ENCODE measurements around the gene EVC2. TPM values are rescaled to one million over a fixed set of nuclear protein-coding genes. Genes with fewer than 3 reads are reported as not detected.

The EVC2 gene
- total RNA-seq, 3 donors from 2014 or later (not counting 1 experiment from before 2014, with no cell fraction given) = 0.20 to 2.6 (median 1.5) TPM

DNA sequence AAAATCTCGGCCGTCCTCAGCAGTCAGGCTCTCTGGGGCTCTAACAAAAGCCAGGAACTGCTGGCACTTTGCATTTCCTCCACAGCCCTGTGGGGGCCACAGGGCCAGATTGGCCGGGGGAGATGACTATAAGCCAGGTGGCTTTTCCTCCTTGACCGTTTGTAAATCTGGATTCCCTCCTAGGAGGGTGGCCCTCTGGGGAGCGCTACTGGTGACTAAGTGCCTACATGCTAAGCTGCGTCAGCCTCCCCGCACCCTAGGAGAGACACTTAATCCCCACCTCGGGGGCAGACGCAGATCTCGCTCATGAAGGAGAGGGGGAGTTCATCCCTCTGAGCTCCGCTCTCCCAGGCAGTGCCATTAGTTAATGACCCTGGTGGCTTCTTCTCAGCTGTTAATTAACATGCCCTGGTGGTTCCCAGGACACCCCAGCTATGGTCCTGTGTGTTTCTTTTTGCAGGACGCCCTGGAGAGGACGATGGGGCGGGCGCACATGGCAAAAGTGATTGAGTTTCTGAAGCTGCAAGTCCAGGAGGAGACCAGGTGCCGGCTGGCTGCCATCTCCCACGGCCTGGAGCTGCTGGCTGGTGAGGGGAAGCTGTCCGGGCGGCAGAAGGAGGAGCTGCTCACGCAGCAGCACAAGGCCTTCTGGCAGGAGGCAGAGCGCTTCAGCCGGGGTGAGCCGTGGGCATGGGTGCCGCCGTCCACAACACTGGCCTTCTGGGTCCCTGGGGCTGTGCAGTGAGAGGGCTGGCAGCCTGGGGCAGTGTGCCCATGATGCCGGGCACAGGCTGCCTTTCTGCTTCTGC, 44.2 kb upstream of the EVC2 start:
- ATAC-seq (no peak), DNase-seq (no peak)
- no peak overlapping the region for H3K4me3 Mint-ChIP-seq
- no peak overlapping the region for H3K27ac Mint-ChIP-seq
- no peaks in the 10 kb centered on the region for H3K9me3 Mint-ChIP-seq
- TF ChIP-seq, protein P1, sequence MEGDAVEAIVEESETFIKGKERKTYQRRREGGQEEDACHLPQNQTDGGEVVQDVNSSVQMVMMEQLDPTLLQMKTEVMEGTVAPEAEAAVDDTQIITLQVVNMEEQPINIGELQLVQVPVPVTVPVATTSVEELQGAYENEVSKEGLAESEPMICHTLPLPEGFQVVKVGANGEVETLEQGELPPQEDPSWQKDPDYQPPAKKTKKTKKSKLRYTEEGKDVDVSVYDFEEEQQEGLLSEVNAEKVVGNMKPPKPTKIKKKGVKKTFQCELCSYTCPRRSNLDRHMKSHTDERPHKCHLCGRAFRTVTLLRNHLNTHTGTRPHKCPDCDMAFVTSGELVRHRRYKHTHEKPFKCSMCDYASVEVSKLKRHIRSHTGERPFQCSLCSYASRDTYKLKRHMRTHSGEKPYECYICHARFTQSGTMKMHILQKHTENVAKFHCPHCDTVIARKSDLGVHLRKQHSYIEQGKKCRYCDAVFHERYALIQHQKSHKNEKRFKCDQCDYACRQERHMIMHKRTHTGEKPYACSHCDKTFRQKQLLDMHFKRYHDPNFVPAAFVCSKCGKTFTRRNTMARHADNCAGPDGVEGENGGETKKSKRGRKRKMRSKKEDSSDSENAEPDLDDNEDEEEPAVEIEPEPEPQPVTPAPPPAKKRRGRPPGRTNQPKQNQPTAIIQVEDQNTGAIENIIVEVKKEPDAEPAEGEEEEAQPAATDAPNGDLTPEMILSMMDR (IDR thresholded peaks at IDR 0.05) = no peak
- Histone ChIP-seq H3K4me3 (ENCODE audit: low read length) (no peak overlapping the region), H3K27me3 (ENCODE audit: control insufficient read depth, insufficient read depth, low read length) (no peaks in the 10 kb centered on the region), H3K27ac (ENCODE audit: low read length) (no peak overlapping the region), H3K4me1 (ENCODE audit: control insufficient read depth, insufficient read depth, low read length) (no peaks in the 10 kb centered on the region), H3K36me3 (ENCODE audit: control insufficient read depth, insufficient read depth, low read length) (no peaks in the 10 kb centered on the region), H3K9me3 (ENCODE audit: control insufficient read depth, insufficient read depth, low read length) (no peaks in the 10 kb centered on the region)
- WGBS (ENCODE audit: insufficient coverage) = 91% methylated on average over 26 of the region's 26 CpGs
- no peaks in the 10 kb centered on the region for H3K27me3 Mint-ChIP-seq (ENCODE audit: low read depth in 2 of 2)
- H3K4me1 Mint-ChIP-seq = no peaks in the 10 kb centered on the region
- H3K36me3 Mint-ChIP-seq = no peaks in the 10 kb centered on the region
- intact Hi-C loops (cut with micrococcal nuclease) = no loop called here

GRCh38 chr4:5751666-5752375, 43.5 kb upstream of the EVC2 start:
- Mint-ChIP-seq H3K4me3 (no peak overlapping the region), H3K27me3 (ENCODE audit: low read depth in 2 of 2) (no peaks in the 10 kb centered on the region), H3K36me3 (no peaks in the 10 kb centered on the region), H3K4me1 (no peaks in the 10 kb centered on the region), H3K9me3 (no peaks in the 10 kb centered on the region), H3K27ac (no peak overlapping the region)
- 87% methylated on average over 8 of the region's 14 CpGs for WGBS (ENCODE audit: insufficient coverage)
- H3K4me1 ChIP-seq (ENCODE audit: control insufficient read depth, insufficient read depth, low read length) = no peaks in the 10 kb centered on the region
- DNase-seq (no peak), ATAC-seq (no peak)
- H3K27ac ChIP-seq (ENCODE audit: low read length) = no peak overlapping the region
- TF ChIP-seq, protein P1 (IDR thresholded peaks at IDR 0.05) = no peak
- no peaks in the 10 kb centered on the region for H3K36me3 ChIP-seq (ENCODE audit: control insufficient read depth, insufficient read depth, low read length)
- H3K9me3 ChIP-seq (ENCODE audit: control insufficient read depth, insufficient read depth, low read length) = no peaks in the 10 kb centered on the region
- intact Hi-C loops (cut with micrococcal nuclease) = no loop called here
- H3K27me3 ChIP-seq (ENCODE audit: control insufficient read depth, insufficient read depth, low read length) = no peaks in the 10 kb centered on the region
- H3K4me3 ChIP-seq (ENCODE audit: low read length) = no peak overlapping the region

GRCh38 chr4:5750946-5751665, 42.7 kb upstream of the EVC2 start:
- no peaks in the 10 kb centered on the region for H3K36me3 ChIP-seq (ENCODE audit: control insufficient read depth, insufficient read depth, low read length)
- Mint-ChIP-seq H3K36me3 (no peaks in the 10 kb centered on the region), H3K9me3 (no peaks in the 10 kb centered on the region), H3K4me1 (no peaks in the 10 kb centered on the region), H3K27ac (no peak overlapping the region), H3K27me3 (ENCODE audit: low read depth in 2 of 2) (peaks cover 0 to 2% of the 10 kb centered on the region in 2 donors), H3K4me3 (no peak overlapping the region)
- no peak for DNase-seq
- no peaks in the 10 kb centered on the region for H3K27me3 ChIP-seq (ENCODE audit: control insufficient read depth, insufficient read depth, low read length)
- no peak overlapping the region for H3K27ac ChIP-seq (ENCODE audit: low read length)
- intact Hi-C loops (cut with micrococcal nuclease) = no loop called here
- TF ChIP-seq, protein P1 (IDR thresholded peaks at IDR 0.05) = no peak
- no peaks in the 10 kb centered on the region for H3K9me3 ChIP-seq (ENCODE audit: control insufficient read depth, insufficient read depth, low read length)
- no peaks in the 10 kb centered on the region for H3K4me1 ChIP-seq (ENCODE audit: control insufficient read depth, insufficient read depth, low read length)
- no peak overlapping the region for H3K4me3 ChIP-seq (ENCODE audit: low read length)
- whole genome bisulfite sequencing (ENCODE audit: insufficient coverage) = 88% methylated on average over 17 of the region's 17 CpGs
- ATAC-seq = no peak
